HG03060 (cell line): Measurements from ENCODE around the gene YRDC.
A peak's percentile ranks its signal among the peaks of the same experiment; 100 is the strongest.

Experiments used
- ATAC-seq: cut with Tn5 transposase; IDR thresholded peaks from one replicate; pipeline ENCODE4 v1.9.1; 2021; ENCODE audit warnings: low read depth, moderate number of reproducible peaks; ENCODE audit not compliant: unreplicated experiment

Gene YRDC

GRCh38 chr1:37807555-37808368 is at the start of gene YRDC, which contains the start of gene C1orf122:
Gene YRDC, minus strand, starts transcription at chr1:37808208. Its CDS starts 28 bp downstream, at chr1:37808180.
Gene C1orf122, plus strand, starts transcription at chr1:37807790. Its CDS starts 615 bp downstream, at chr1:37808405.
- peak; percentile 56 for ATAC-seq

- ATAC-seq, result no peak
Measured at GRCh38 chr1:37854406-37854805, 46.4 kb upstream of the YRDC start.

- no peak for ATAC-seq
Measured at GRCh38 chr1:37853157-37853556, 45.1 kb upstream of the YRDC start.

GRCh38 chr1:37851782-37852210 is 43.8 kb upstream of the YRDC start:
- ATAC-seq, result no peak

GRCh38 chr1:37851262-37851661 is 43.3 kb upstream of the YRDC start:
- no peak for ATAC-seq

- ATAC-seq, result no peak
Measured at GRCh38 chr1:37850352-37850955, 42.4 kb upstream of the YRDC start.

DNA sequence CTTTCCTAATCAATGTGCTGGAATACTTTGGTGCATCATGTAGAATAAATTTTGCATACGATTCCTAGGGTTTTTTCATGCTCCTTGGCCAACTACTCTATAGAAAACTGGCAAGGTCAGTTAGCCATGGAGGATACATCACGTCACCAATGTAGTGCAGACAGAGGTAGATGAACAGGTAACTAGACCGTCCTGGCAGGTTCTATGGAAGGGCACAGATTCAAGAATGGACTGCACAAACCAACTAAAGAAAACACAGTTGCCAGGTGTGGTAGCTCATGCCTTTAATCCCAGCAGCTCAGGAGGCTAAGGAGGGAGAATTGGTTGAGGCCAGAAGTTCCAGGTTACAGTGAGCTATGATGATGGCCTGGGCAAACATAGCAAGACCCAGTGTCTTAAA is 41.5 kb upstream of the YRDC start:
- ATAC-seq, result no peak

DNA sequence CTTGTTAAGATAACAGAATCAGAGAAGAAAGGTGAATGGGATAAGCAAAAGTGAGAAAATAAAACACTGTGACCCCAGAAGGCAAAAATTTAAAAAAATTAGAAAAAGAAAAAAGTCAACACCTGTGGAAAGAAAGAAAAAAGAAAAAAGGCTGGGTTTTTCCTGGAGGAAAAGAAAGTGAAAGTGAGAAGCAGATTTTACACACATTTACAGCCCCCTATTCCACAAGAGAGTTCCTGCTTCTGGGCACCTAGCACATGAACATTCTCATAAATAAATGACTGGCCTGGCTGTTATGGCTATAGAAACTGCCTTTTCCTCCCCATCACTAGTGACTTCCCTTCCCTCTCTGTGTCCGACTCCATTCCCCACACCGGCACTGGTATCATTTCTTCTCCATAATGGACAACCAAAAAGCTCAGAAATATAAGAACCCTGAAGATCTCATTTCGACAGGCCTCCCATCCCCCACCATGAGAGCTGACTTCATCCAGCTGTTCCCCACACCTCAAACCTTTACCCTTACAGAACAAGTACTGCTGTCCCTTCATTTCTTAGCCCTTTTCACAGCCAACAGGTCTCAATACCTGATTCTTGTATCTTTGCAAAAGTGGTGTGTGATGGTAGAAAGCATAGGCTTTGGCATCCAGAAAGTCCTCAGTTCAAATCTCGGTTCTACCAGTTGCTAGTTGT is 38.8 kb upstream of the YRDC start:
- no peak for ATAC-seq

DNA sequence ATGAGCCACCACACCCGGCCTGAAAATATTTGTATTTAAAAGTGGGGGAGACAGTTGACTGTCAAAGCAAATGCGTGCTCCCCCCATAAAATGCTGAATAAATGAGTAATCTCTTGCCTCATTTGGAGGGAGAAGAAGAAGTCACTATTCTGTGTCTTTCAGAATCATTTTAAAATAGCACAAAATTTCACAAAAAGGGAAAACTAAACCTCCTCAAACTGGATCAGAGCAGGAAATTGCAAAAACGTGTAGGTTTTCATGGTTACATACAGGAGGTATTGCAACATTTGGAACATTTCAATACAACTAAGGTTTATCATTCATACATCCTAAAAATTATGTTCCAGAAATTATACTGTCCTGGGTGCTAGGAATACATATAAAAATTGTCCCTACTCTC is 37.8 kb upstream of the YRDC start:
- ATAC-seq, result no peak

GRCh38 chr1:37845049-37845646 is 37.1 kb upstream of the YRDC start:
- no peak for ATAC-seq

- no peak for ATAC-seq
Measured at GRCh38 chr1:37844536-37844935, 36.5 kb upstream of the YRDC start.

DNA sequence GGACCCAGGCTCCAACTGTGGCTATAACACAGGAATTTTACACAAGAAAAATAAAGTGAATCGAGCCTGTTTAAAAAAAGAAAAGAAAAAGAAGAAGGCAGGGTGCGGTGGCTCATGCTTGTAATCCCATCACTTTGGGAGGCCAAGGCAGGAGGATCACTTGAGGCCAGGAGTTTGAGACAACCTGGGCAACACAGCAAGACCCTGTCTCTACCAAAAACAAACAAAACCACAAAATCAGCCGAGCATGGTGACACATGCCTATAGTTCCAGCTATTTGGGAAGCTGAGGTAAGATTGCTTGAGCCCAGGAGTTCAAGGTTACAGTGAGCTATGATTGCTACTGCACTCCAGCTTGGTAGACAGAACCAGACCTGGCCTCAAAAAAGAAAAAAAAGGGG is 33.6 kb upstream of the YRDC start:
- ATAC-seq, result no peak

DNA sequence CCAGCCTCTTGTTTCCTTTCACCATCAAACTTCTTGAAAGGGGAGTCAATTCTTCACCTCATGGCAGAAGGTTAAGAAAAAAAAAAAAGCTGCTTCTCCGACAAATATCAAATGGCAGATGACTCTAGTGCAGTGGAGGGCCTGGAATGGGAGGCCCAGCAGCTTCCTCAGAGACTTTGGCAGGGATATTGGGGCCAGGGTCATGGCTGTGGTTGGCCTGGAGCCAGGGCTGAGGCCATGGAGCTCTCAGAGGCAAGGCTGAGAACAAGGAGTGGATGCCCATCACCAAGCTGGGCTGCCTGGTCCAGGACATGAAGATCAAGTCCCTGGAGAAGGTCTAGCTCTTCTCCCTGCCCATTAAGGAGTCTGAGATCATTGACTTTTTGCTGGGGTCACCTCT is 32.7 kb upstream of the YRDC start:
- no peak for ATAC-seq

DNA sequence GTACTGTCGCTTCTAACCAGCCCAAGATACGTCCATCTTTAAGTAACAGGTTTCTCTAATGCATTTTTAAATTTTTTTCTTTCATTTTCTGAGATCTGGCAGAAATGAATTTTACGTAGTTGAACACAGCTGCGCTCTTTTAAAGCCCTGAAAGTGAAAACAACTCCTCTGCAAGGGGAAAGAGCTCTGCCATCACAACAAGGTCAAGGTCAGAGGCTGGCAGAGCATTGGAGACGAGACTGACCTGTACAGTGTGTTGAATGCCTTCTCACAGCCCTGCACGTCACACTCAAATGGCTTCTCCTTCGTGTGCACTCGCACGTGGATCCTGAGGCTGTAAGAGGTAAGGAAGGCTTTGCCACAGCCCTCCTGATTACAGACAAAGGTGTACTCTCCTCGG is 31.7 kb upstream of the YRDC start:
- no peak for ATAC-seq

GRCh38 chr1:37836788-37837187 is 28.8 kb upstream of the YRDC start:
- ATAC-seq, result no peak

DNA sequence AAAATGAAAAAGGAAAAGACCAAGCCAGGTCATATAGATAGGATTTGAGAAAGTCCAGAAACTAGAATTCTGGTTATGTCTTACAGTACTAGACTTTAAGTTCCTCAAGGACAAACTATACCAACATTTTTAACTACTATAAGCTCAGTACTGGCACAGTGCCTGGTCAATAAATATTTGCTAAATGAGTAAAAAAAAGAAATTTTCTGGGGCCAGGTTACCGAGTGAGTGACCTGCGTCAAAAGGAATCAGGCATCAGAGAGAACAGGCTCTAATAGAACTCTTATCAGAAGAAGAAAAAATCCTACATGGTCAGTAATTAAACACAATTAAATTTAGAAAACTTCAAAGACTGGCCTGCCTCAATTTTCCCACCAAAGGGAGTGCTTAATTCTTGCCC is 23.8 kb upstream of the YRDC start:
- no peak for ATAC-seq

DNA sequence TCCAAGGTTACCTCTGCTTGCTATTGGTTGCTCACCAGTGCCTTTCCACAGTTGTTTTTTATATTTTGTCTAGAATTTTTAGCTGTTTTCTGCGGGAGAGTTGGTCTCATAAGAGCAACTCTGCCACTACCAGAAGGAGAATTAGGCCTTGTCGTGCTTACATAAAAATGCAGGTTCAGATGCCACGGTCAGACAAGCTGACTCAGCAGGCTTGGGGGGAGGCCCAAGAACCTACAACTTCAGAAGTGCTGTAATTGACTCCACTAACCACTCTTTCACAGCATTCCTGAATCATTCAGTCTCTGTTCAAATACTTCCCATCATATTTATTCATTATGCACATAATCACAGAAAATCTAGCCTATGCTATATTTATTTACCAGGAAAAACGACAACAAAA is 23.1 kb upstream of the YRDC start:
- no peak for ATAC-seq

DNA sequence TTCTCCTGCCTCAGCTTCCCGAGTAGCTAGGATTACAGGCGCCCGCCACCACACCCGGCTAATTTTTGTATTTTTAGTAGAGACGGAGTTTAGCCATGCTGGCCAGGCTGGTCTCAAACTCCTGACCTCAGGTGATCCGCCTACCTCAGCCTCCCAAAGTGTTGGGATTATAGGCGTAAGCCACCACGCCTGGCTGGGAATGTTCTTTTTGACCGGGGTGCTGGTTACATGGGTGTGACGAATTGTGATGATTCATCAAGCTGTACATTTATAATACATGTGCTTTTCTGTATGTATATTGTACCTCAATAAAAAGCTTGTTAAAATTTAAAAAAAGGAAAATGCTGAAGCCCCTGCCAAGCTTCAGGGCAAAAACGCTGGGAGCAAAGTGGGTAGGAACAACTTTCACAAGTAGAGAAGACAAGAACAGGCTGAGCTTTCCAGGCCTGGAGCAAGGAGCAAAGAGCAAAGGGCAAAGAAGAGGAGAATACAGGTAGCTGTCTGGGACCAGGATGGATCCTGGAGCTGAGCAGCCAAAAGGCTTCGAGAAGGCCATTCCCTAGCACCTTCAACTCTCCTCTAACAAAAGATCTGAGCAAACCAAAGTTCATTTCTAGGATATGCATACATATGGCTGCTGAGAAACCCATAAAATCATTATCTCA is 20.5 kb upstream of the YRDC start:
- ATAC-seq, result no peak

- no peak for ATAC-seq
Measured at GRCh38 chr1:37825506-37825905, 17.5 kb upstream of the YRDC start.

- ATAC-seq, result no peak
Measured at GRCh38 chr1:37824001-37824400, 16.0 kb upstream of the YRDC start.
